ENCODE measurements around the gene CCDC142. TPM values are rescaled to one million over a fixed set of nuclear protein-coding genes. Genes with fewer than 3 reads are reported as not detected.

CCDC142 gene
- total RNA-seq, 1 experiment from 2014 or later = 24.2 TPM

GRCh38 chr2:74495440-74495839, 12.6 kb upstream of the CCDC142 start:
- ChIA-PET POLR2A (no interaction called here), CTCF (no interaction called here)
- DNase-seq (ENCODE audit: low read depth, low spot score) (no peak), ATAC-seq (no peak)
- peaks cover 15% of the 10 kb centered on the region for H3K4me1 ChIP-seq (ENCODE audit: control insufficient read depth, insufficient read depth, low read length)
- no peak for TF ChIP-seq TCF7L2 (IDR thresholded peaks at IDR 0.05; ENCODE audit: low read depth, low read length)
- in situ Hi-C loops (cut with HindIII; ENCODE audit: low pct_unique_long_range_greater_than_20kb, low sequenced_read_pairs) = no loop called here
- no peak overlapping the region for H3K4me3 ChIP-seq (ENCODE audit: low read depth in 2 of 2, low read length in 2 of 2)
- intact Hi-C loops (cut with micrococcal nuclease; ENCODE audit: unreplicated experiment) = no loop called here
- no peaks in the 10 kb centered on the region for H3K9me3 ChIP-seq (ENCODE audit: control insufficient read depth, insufficient read depth, low read depth, low read length)
- no peaks in the 10 kb centered on the region; the same call in 1 of the 2 replicates for H3K36me3 ChIP-seq (ENCODE audit: control insufficient read depth, insufficient read depth, low read length)
- H3K27ac ChIP-seq (ENCODE audit: low read length) = no peak overlapping the region
- H3K27me3 ChIP-seq (ENCODE audit: control insufficient read depth, insufficient read depth, low read length) = no peaks in the 10 kb centered on the region
- no TSS peak for BruUV-seq (replicated peaks)

GRCh38 chr2:74493546-74493945, 10.7 kb upstream of the CCDC142 start:
- no peaks in the 10 kb centered on the region for H3K9me3 ChIP-seq (ENCODE audit: control insufficient read depth, insufficient read depth, low read depth, low read length)
- no peak overlapping the region for H3K27ac ChIP-seq (ENCODE audit: low read length)
- intact Hi-C loops (cut with micrococcal nuclease; ENCODE audit: unreplicated experiment) = no loop called here
- H3K36me3 ChIP-seq (ENCODE audit: control insufficient read depth, insufficient read depth, low read length) = no peaks in the 10 kb centered on the region; the same call in 1 of the 2 replicates
- H3K4me3 ChIP-seq (ENCODE audit: low read depth in 2 of 2, low read length in 2 of 2) = no peak overlapping the region
- ATAC-seq (no peak), DNase-seq (ENCODE audit: low read depth, low spot score) (no peak)
- no TSS peak for BruUV-seq (replicated peaks)
- in situ Hi-C loops (cut with HindIII; ENCODE audit: low pct_unique_long_range_greater_than_20kb, low sequenced_read_pairs) = no loop called here
- peaks cover 3% of the 10 kb centered on the region for H3K4me1 ChIP-seq (ENCODE audit: control insufficient read depth, insufficient read depth, low read length)
- no peaks in the 10 kb centered on the region for H3K27me3 ChIP-seq (ENCODE audit: control insufficient read depth, insufficient read depth, low read length)
- TF ChIP-seq REST (IDR thresholded peaks at IDR 0.05; ENCODE audit: insufficient read depth in 1 of 2, low read depth in 2 of 2, low read length in 1 of 2) = no peak
- TF ChIP-seq TCF7L2 (IDR thresholded peaks at IDR 0.05; ENCODE audit: low read depth, low read length) = no peak
- TF ChIP-seq CTCF (IDR thresholded peaks at IDR 0.05) = no peak
- TF ChIP-seq POLR2AphosphoS5 (IDR thresholded peaks at IDR 0.05; ENCODE audit: low read depth, low read length) = no peak
- TF ChIP-seq SIN3A (IDR thresholded peaks at IDR 0.05; ENCODE audit: borderline replicate concordance, insufficient read depth, low read depth, low read length) = no peak
- ChIA-PET POLR2A (no interaction called here), CTCF (no interaction called here)

DNA sequence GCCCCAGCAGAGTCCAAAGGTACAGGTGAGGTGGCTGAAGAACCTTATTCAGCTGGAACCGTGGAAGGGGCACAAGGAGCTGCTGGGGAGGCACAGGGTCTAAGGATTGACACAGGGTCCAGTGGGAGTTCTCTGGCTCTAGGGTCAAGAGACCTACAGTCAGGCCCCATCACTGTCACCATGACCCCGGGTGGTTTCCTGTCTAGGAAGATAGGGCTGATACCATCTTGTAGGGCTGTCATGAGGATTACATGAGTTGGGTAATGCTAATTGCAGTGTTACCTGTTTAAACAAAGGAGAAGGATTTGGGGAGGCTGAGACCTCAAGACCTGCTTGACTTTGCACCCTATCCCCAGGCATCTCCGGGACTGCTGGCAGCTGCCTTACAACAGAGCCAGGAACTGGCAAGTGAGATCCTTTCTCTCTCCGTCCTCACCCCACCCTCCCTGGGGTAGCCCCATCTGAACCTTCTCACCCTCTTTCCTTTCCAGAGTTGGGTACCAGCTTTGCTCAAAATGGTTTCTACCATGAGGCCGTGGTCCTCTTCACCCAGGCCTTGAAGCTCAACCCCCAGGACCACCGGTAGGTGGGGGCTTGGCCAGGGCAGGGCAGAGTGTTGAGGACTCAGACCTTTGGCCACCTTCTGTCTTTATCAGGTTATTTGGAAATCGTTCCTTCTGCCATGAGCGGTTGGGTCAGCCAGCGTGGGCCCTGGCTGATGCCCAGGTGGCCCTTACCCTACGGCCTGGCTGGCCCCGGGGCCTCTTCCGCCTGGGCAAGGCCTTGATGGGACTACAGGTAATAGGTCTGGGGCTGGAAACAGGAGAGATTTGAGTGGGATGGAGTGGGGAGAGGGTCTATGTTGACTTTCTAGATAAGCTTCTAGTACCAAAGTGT, 9.1 kb upstream of the CCDC142 start:
- ATAC-seq (no peak), DNase-seq (ENCODE audit: low read depth, low spot score) (no peak)
- CTCF ChIA-PET = no interaction called here
- Histone ChIP-seq H3K27me3 (ENCODE audit: control insufficient read depth, insufficient read depth, low read length) (no peaks in the 10 kb centered on the region), H3K4me1 (ENCODE audit: control insufficient read depth, insufficient read depth, low read length) (no peaks in the 10 kb centered on the region), H3K4me3 (ENCODE audit: low read depth in 2 of 2, low read length in 2 of 2) (no peak overlapping the region), H3K9me3 (ENCODE audit: control insufficient read depth, insufficient read depth, low read depth, low read length) (no peaks in the 10 kb centered on the region), H3K36me3 (ENCODE audit: control insufficient read depth, insufficient read depth, low read length) (no peaks in the 10 kb centered on the region; the same call in none of the 2 replicates), H3K27ac (ENCODE audit: low read length) (no peak overlapping the region)
- no peak for TF ChIP-seq TCF7L2 (IDR thresholded peaks at IDR 0.05; ENCODE audit: low read depth, low read length)
- TF ChIP-seq POLR2AphosphoS5 (IDR thresholded peaks at IDR 0.05; ENCODE audit: low read depth, low read length) = no peak
- no peak for TF ChIP-seq SIN3A (IDR thresholded peaks at IDR 0.05; ENCODE audit: borderline replicate concordance, insufficient read depth, low read depth, low read length)
- TF ChIP-seq CTCF (IDR thresholded peaks at IDR 0.05) = no peak
- no peak for TF ChIP-seq REST (IDR thresholded peaks at IDR 0.05; ENCODE audit: insufficient read depth in 1 of 2, low read depth in 2 of 2, low read length in 1 of 2)
- BruUV-seq (replicated peaks) = no TSS peak
- intact Hi-C loops (cut with micrococcal nuclease; ENCODE audit: unreplicated experiment) (no loop called here), in situ Hi-C loops (cut with HindIII; ENCODE audit: low pct_unique_long_range_greater_than_20kb, low sequenced_read_pairs) (no loop called here)
- POLR2A ChIA-PET = interaction anchor here (0.5 kb wide), 1 partner anchor 59 kb away, joined by 4 read pairs; no protein-coding TSS in a partner anchor
